ENCODE measurements around the gene ZNF205. TPM values are rescaled to one million over a fixed set of nuclear protein-coding genes. Genes with fewer than 3 reads are reported as not detected.

ZNF205 gene
- total and polyA plus RNA-seq, 9 of the 15 experiments (the other 6 are each of a cell fraction or from before 2014, with no cell fraction given) = 2.4 to 11.8 (median 5.1) TPM; not detected in 2

DNA sequence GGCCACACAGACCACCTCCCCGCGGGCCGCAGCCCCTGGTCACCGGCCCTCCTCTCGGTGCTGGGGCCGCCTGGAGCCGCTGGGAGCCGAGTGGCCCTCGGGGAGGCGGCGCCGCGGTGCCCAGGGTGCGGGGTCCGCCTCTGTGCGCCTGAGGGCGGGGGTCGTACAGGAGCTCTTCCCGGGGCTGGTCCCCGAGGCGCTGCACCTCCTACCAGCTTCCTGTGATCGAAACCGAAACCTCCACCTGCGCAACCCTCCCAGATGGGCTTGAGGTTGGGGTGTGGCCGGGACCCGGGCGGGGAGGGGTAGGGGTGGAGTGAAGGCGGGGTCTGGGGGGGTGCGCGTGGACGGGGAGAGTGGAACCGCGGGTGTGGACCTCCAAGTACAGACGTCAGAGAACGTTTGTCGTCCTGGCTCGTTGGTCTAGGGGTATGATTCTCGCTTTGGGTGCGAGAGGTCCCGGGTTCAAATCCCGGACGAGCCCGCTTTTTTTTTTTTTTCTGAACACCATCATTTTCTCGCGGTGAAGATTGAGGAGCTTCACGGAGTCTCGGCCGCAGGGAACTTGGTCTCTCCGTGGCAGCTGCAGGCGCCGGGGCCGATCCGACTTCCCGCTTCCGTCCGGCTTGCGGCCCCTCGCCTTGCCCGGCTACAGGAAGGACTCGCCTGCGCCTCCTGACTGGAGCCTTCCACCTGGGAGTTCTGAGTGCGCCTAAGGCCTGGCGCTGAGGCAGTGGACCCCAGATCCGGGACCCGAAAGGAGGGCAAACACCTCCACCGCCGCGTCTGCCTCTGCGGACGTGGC, 46.3 kb downstream of the ZNF205 start (continued):
- TF ChIP-seq, protein P1, sequence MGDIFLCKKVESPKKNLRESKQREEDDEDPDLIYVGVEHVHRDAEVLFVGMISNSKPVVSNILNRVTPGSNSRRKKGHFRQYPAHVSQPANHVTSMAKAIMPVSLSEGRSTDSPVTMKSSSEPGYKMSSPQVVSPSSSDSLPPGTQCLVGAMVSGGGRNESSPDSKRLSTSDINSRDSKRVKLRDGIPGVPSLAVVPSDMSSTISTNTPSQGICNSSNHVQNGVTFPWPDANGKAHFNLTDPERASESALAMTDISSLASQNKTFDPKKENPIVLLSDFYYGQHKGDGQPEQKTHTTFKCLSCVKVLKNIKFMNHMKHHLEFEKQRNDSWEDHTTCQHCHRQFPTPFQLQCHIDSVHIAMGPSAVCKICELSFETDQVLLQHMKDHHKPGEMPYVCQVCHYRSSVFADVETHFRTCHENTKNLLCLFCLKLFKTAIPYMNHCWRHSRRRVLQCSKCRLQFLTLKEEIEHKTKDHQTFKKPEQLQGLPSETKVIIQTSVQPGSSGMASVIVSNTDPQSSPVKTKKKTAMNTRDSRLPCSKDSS (IDR thresholded peaks at IDR 0.05; ENCODE audit: low read depth, partially characterized antibody) = no peak
- TF ChIP-seq PHB (CRISPR knock-in tag; IDR thresholded peaks at IDR 0.05) (no peak), RBBP5 (IDR thresholded peaks at IDR 0.05; ENCODE audit: borderline replicate concordance, insufficient read depth, low read length, poor library complexity, severe bottlenecking) (peak; percentile 57), KAT8 (IDR thresholded peaks at IDR 0.05; ENCODE audit: low read depth) (no peak), GABPB1 (CRISPR knock-in tag; IDR thresholded peaks at IDR 0.05) (peak; percentile 32), ZNF384 (IDR thresholded peaks at IDR 0.05; ENCODE audit: low read depth, low read length) (peak; percentile 98), XRCC4 (IDR thresholded peaks at IDR 0.05; ENCODE audit: extremely low read depth, insufficient read depth, insufficient read length) (no peak), SRSF9 (IDR thresholded peaks at IDR 0.05; ENCODE audit: borderline replicate concordance, low read depth, low read length) (no peak), C11orf30 (IDR thresholded peaks at IDR 0.05; ENCODE audit: low read depth) (no peak), KDM1A (IDR thresholded peaks at IDR 0.05) (no peak)
- TF ChIP-seq, protein P2, sequence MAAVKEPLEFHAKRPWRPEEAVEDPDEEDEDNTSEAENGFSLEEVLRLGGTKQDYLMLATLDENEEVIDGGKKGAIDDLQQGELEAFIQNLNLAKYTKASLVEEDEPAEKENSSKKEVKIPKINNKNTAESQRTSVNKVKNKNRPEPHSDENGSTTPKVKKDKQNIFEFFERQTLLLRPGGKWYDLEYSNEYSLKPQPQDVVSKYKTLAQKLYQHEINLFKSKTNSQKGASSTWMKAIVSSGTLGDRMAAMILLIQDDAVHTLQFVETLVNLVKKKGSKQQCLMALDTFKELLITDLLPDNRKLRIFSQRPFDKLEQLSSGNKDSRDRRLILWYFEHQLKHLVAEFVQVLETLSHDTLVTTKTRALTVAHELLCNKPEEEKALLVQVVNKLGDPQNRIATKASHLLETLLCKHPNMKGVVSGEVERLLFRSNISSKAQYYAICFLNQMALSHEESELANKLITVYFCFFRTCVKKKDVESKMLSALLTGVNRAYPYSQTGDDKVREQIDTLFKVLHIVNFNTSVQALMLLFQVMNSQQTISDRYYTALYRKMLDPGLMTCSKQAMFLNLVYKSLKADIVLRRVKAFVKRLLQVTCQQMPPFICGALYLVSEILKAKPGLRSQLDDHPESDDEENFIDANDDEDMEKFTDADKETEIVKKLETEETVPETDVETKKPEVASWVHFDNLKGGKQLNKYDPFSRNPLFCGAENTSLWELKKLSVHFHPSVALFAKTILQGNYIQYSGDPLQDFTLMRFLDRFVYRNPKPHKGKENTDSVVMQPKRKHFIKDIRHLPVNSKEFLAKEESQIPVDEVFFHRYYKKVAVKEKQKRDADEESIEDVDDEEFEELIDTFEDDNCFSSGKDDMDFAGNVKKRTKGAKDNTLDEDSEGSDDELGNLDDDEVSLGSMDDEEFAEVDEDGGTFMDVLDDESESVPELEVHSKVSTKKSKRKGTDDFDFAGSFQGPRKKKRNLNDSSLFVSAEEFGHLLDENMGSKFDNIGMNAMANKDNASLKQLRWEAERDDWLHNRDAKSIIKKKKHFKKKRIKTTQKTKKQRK (IDR thresholded peaks at IDR 0.05; ENCODE audit: borderline replicate concordance, low read depth, low read length) = no peak
- TF ChIP-seq, protein P3, sequence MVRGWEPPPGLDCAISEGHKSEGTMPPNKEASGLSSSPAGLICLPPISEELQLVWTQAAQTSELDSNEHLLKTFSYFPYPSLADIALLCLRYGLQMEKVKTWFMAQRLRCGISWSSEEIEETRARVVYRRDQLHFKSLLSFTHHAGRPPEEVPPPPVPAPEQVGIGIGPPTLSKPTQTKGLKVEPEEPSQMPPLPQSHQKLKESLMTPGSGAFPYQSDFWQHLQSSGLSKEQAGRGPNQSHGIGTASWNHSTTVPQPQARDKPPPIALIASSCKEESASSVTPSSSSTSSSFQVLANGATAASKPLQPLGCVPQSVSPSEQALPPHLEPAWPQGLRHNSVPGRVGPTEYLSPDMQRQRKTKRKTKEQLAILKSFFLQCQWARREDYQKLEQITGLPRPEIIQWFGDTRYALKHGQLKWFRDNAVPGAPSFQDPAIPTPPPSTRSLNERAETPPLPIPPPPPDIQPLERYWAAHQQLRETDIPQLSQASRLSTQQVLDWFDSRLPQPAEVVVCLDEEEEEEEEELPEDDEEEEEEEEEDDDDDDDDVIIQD (CRISPR knock-in tag; IDR thresholded peaks at IDR 0.05) = no peak
- TF ChIP-seq, protein P4, sequence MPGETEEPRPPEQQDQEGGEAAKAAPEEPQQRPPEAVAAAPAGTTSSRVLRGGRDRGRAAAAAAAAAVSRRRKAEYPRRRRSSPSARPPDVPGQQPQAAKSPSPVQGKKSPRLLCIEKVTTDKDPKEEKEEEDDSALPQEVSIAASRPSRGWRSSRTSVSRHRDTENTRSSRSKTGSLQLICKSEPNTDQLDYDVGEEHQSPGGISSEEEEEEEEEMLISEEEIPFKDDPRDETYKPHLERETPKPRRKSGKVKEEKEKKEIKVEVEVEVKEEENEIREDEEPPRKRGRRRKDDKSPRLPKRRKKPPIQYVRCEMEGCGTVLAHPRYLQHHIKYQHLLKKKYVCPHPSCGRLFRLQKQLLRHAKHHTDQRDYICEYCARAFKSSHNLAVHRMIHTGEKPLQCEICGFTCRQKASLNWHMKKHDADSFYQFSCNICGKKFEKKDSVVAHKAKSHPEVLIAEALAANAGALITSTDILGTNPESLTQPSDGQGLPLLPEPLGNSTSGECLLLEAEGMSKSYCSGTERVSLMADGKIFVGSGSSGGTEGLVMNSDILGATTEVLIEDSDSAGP (CRISPR knock-in tag; IDR thresholded peaks at IDR 0.05) = peak; percentile 41; the same call in 1 of the 2 replicates
- TF ChIP-seq, protein P5, sequence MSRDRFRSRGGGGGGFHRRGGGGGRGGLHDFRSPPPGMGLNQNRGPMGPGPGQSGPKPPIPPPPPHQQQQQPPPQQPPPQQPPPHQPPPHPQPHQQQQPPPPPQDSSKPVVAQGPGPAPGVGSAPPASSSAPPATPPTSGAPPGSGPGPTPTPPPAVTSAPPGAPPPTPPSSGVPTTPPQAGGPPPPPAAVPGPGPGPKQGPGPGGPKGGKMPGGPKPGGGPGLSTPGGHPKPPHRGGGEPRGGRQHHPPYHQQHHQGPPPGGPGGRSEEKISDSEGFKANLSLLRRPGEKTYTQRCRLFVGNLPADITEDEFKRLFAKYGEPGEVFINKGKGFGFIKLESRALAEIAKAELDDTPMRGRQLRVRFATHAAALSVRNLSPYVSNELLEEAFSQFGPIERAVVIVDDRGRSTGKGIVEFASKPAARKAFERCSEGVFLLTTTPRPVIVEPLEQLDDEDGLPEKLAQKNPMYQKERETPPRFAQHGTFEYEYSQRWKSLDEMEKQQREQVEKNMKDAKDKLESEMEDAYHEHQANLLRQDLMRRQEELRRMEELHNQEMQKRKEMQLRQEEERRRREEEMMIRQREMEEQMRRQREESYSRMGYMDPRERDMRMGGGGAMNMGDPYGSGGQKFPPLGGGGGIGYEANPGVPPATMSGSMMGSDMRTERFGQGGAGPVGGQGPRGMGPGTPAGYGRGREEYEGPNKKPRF (IDR thresholded peaks at IDR 0.05; ENCODE audit: low read depth, low read length) = no peak
